ENCODE data around the gene PLEKHO1. TPM values are rescaled to one million over a fixed set of nuclear protein-coding genes. Genes with fewer than 3 reads are reported as not detected.
A peak's percentile ranks its signal among the peaks of the same experiment; 100 is the strongest.

The PLEKHO1 gene
- polyA plus RNA-seq, 1 experiment, result 62.0 TPM

- POLR2A ChIA-PET, result interaction anchor here (6.2 kb wide), 1 partner anchor 9 kb away, joined by 149 read pairs; no protein-coding TSS in a partner anchor
- H3K27ac ChIP-seq (ENCODE audit: low read depth, low read length), result peak overlapping the region; percentile 85
- H3K4me3 ChIP-seq (ENCODE audit: low read depth, low read length), result peak overlapping the region; percentile 90
- no peaks in the 10 kb centered on the region for H3K9me3 ChIP-seq (ENCODE audit: control insufficient read depth, insufficient read depth, low read length)
- DNase-seq (ENCODE audit: low read depth, low spot score), result no peak
- CTCF ChIA-PET, result interaction anchor here (0.6 to 1.5 kb wide), 3 partner anchors 15 to 264 kb away, joined by 3 read pairs; a partner anchor contains a TSS
- no peaks in the 10 kb centered on the region for H3K27me3 ChIP-seq (ENCODE audit: control insufficient read depth, insufficient read depth, low read length)
- no peak for TF ChIP-seq CTCF (IDR thresholded peaks at IDR 0.05; ENCODE audit: low read depth, low read length)
Measured at GRCh38 chr1:150152182-150152536, 2.4 kb downstream of the PLEKHO1 start.

GRCh38 chr1:150152772-150153456 lies 3.2 kb downstream of the PLEKHO1 start:
- DNase-seq (ENCODE audit: low read depth, low spot score), result no peak
- no peak for TF ChIP-seq CTCF (IDR thresholded peaks at IDR 0.05; ENCODE audit: low read depth, low read length)
- peak overlapping the region; percentile 52 for H3K27ac ChIP-seq (ENCODE audit: low read depth, low read length)
- ChIA-PET CTCF (interaction anchor here (1.4 to 2.1 kb wide), 3 partner anchors 16 to 265 kb away, joined by 3 to 5 read pairs (median 3); a partner anchor contains a TSS), POLR2A (interaction anchor here (6.2 kb wide), 1 partner anchor 8 kb away, joined by 149 read pairs; no protein-coding TSS in a partner anchor)
- H3K27me3 ChIP-seq (ENCODE audit: control insufficient read depth, insufficient read depth, low read length), result no peaks in the 10 kb centered on the region
- peak overlapping the region; percentile 45 for H3K4me3 ChIP-seq (ENCODE audit: low read depth, low read length)
- no peaks in the 10 kb centered on the region for H3K9me3 ChIP-seq (ENCODE audit: control insufficient read depth, insufficient read depth, low read length)

GRCh38 chr1:150154143-150154542 lies 4.4 kb downstream of the PLEKHO1 start:
- DNase-seq (ENCODE audit: low read depth, low spot score), result no peak
- Histone ChIP-seq H3K4me3 (ENCODE audit: low read depth, low read length) (no peak overlapping the region; the same call in 1 of the 2 replicates), H3K27me3 (ENCODE audit: control insufficient read depth, insufficient read depth, low read length) (no peaks in the 10 kb centered on the region), H3K27ac (ENCODE audit: low read depth, low read length) (peak overlapping the region; percentile 31), H3K9me3 (ENCODE audit: control insufficient read depth, insufficient read depth, low read length) (no peaks in the 10 kb centered on the region)
- ChIA-PET POLR2A (interaction anchor here (6.2 kb wide), 1 partner anchor 7 kb away, joined by 149 read pairs; no protein-coding TSS in a partner anchor), CTCF (interaction anchor here (2.1 kb wide), 1 partner anchor 15 kb away, joined by 5 read pairs; no protein-coding TSS in a partner anchor)
- no peak for TF ChIP-seq CTCF (IDR thresholded peaks at IDR 0.05; ENCODE audit: low read depth, low read length)

GRCh38 chr1:150155413-150156071 lies 5.8 kb downstream of the PLEKHO1 start:
- no peak for DNase-seq (ENCODE audit: low read depth, low spot score)
- TF ChIP-seq CTCF (IDR thresholded peaks at IDR 0.05; ENCODE audit: low read depth, low read length), result no peak
- CTCF ChIA-PET, result interaction anchor here (1.4 to 5.4 kb wide), 3 partner anchors 10 to 83 kb away, joined by 5 to 24 read pairs (median 20); no protein-coding TSS in a partner anchor
- no peaks in the 10 kb centered on the region for H3K27me3 ChIP-seq (ENCODE audit: control insufficient read depth, insufficient read depth, low read length)
- POLR2A ChIA-PET, result no interaction called here
- no peaks in the 10 kb centered on the region for H3K9me3 ChIP-seq (ENCODE audit: control insufficient read depth, insufficient read depth, low read length)
- H3K27ac ChIP-seq (ENCODE audit: low read depth, low read length), result peak overlapping the region; percentile 55
- no peak overlapping the region for H3K4me3 ChIP-seq (ENCODE audit: low read depth, low read length)

All from AG04450 (cell line).